Suprapubic skin (tissue), 4 donors: ENCODE measurements around the gene CREB5.

Experiments
- CTCF ChIP-seq, 2 donors: fragments of 200-600 bp in 1 of 2; fragments of 450-650 bp in 1 of 2; sonication (generic) in 1 of 2; IDR thresholded peaks; one replicate each; pipeline ENCODE4 v1.5.1; 2016 to 2019; ENCODE audit warnings: antibody characterized with exemption in 2 of 2, mild to moderate bottlenecking in 1 of 2, moderate library complexity in 1 of 2
- EP300 ChIP-seq: sonication (generic); formaldehyde crosslinking; IDR thresholded peaks from one replicate; pipeline ENCODE4 v1.6.1; 2017; ENCODE audit warnings: antibody characterized with exemption
- POLR2A ChIP-seq, 2 donors: fragments of 450-650 bp; IDR thresholded peaks; one replicate each; pipeline ENCODE4 v1.6.1; 2017; ENCODE audit warnings: antibody characterized with exemption in 2 of 2, mild to moderate bottlenecking in 2 of 2, moderate library complexity in 2 of 2
- POLR2AphosphoS5 ChIP-seq, 3 donors: sonication (generic); formaldehyde crosslinking; IDR thresholded peaks; one replicate each; pipeline ENCODE4 v1.6.1; 2017; ENCODE audit warnings: antibody characterized with exemption in 3 of 3

- TF ChIP-seq CTCF (IDR thresholded peaks at IDR 0.05): no peak
- TF ChIP-seq POLR2A (IDR thresholded peaks at IDR 0.05): no peak
- TF ChIP-seq POLR2AphosphoS5 (IDR thresholded peaks at IDR 0.05): no peak
- TF ChIP-seq EP300: no peak
These were observed 420.4 kb downstream of the CREB5 start for GRCh38 chr7:28832669-28833068.
